ENCODE measurements around the gene EPB41L5. TPM values are rescaled to one million over a fixed set of nuclear protein-coding genes. Genes with fewer than 3 reads are reported as not detected.

Gene EPB41L5
- total and polyA plus RNA-seq, 10 of the 15 experiments (the other 5 are each of a cell fraction or from before 2014, with no cell fraction given): 2.1 to 20.4 (median 8.2) TPM

GRCh38 chr2:120225549-120226065 lies 212.7 kb downstream of the EPB41L5 start:
- H3K27me3 ChIP-seq (replicated peaks in 1 of 2; ENCODE audit: control insufficient read depth in 2 of 2, insufficient read depth in 2 of 2, low read length in 1 of 2): no peaks in the 10 kb centered on the region
- peaks cover 29% of the 10 kb centered on the region for H3K4me1 ChIP-seq (ENCODE audit: control insufficient read depth, insufficient read depth, low read length)
- POLR2A ChIA-PET: no interaction called here
- DNase-seq (ENCODE audit: low read depth, low spot score) (no peak), ATAC-seq (no peak), FAIRE-seq (no peak)
- 84% methylated on average over 8 of the region's 9 CpGs for WGBS (ENCODE audit: insufficient coverage, insufficient replicate concordance, low lambda C conversion rate, missing lambda C conversion rate)
- CTCF ChIA-PET: interaction anchor here (0.7 to 1.0 kb wide), 3 partner anchors 27 to 87 kb away, joined by 3 to 5 read pairs (median 4); partner anchors contain the start of gene RALB
- H3K4me2 ChIP-seq (ENCODE audit: control insufficient read depth, insufficient read depth): no peak overlapping the region
- TF ChIP-seq NKRF (conservative IDR thresholded peaks at IDR 0.05) (no peak), CBX5 (IDR thresholded peaks at IDR 0.05; ENCODE audit: low read depth) (no peak), LARP7 (IDR thresholded peaks at IDR 0.05) (no peak), SMARCA5 (IDR thresholded peaks at IDR 0.05) (no peak), CBX3 (IDR thresholded peaks at IDR 0.05; ENCODE audit: borderline replicate concordance, low read depth) (no peak), SUPT20H (IDR thresholded peaks at IDR 0.05; ENCODE audit: borderline replicate concordance, control insufficient read depth, low read depth, low read length) (no peak), CEBPZ (IDR thresholded peaks at IDR 0.05; ENCODE audit: low read depth, low read length) (no peak)
- no peak overlapping the region for H3K27ac ChIP-seq (ENCODE audit: control insufficient read depth, insufficient read depth)
- no peaks in the 10 kb centered on the region for H4K20me1 ChIP-seq (ENCODE audit: control insufficient read depth, insufficient read depth)
- intact Hi-C loops (cut with micrococcal nuclease; ENCODE audit: unreplicated experiment): no loop called here
- peaks cover 37% of the 10 kb centered on the region for H3K79me2 ChIP-seq (ENCODE audit: control insufficient read depth, insufficient read depth, low read length)
- SMC1A ChIA-PET (ENCODE audit: uncharacterized antibody, unreplicated experiment): interaction anchor here (0.8 to 2.2 kb wide), 4 partner anchors 18 to 88 kb away, joined by 3 to 12 read pairs (median 4); no protein-coding TSS in a partner anchor
- H3K4me3 ChIP-seq: no peak overlapping the region
- H3K9ac ChIP-seq (ENCODE audit: control insufficient read depth, insufficient read depth, low read length): no peak overlapping the region
- in situ Hi-C loops (cut with MboI): no loop called here
- H3K36me3 ChIP-seq (ENCODE audit: control insufficient read depth in 2 of 2, insufficient read depth in 2 of 2, low read length in 1 of 2): no peaks in the 10 kb centered on the region
- RAD21 ChIA-PET (ENCODE audit: unreplicated experiment): interaction anchor here (0.6 to 1.9 kb wide), 2 partner anchors 87 to 533 kb away, joined by 3 to 7 read pairs; no protein-coding TSS in a partner anchor
- H3K9me3 ChIP-seq (replicated peaks; ENCODE audit: control insufficient read depth, insufficient read depth, low read length): no peaks in the 10 kb centered on the region
- no peak overlapping the region for H2AFZ ChIP-seq (ENCODE audit: control insufficient read depth, low read depth, low read length)
- no TSS peak for BruUV-seq (replicated peaks)

Measured in GM12878 (cell line).